Calu3 (cell line): ENCODE results near the gene RYR1. TPM values are rescaled to one million over a fixed set of nuclear protein-coding genes. Genes with fewer than 3 reads are reported as not detected.
"Not testable (repeated sequence)": the region's sequence is repeated elsewhere in the genome, so short reads cannot be mapped to it uniquely, and the experiment has no call there.

Experiments used
- BruUV-seq: library from RNA; stranded (reverse); fragments of 400-500 nt; replicated peaks from 2 replicates; lab custom pipeline; 2021; lab: Mats Ljungman, UMichigan
- CTCF ChIA-PET: fragments of 300-600 bp; sonication (Branson Sonifier 250); formaldehyde crosslinking; loops from one replicate; lab custom pipeline; 2022; ENCODE audit warnings: antibody characterized with exemption; lab: Charles Lee
- DNase-seq: peaks from one replicate; pipeline ENCODE4 v3.0.0; 2022
- H3K27ac Mint-ChIP-seq: one replicate; pipeline ENCODE4 v1.8.0; 2022; ENCODE audit warnings: mixed read lengths; ENCODE audit not compliant: unreplicated experiment
- H3K27me3 Mint-ChIP-seq: one replicate; pipeline ENCODE4 v1.8.0; 2022; ENCODE audit warnings: mixed read lengths; ENCODE audit not compliant: unreplicated experiment
- H3K36me3 Mint-ChIP-seq: one replicate; pipeline ENCODE4 v1.8.0; 2022; ENCODE audit warnings: mild to moderate bottlenecking, moderate library complexity, mixed read lengths; ENCODE audit not compliant: insufficient read depth, unreplicated experiment
- H3K4me1 Mint-ChIP-seq: one replicate; pipeline ENCODE4 v1.8.0; 2022; ENCODE audit warnings: mild to moderate bottlenecking, low read depth, mixed read lengths; ENCODE audit not compliant: unreplicated experiment
- H3K4me3 Mint-ChIP-seq: one replicate; pipeline ENCODE4 v1.8.0; 2022; ENCODE audit warnings: mild to moderate bottlenecking, low read depth, moderate library complexity, mixed read lengths; ENCODE audit not compliant: unreplicated experiment
- H3K9me3 Mint-ChIP-seq: one replicate; pipeline ENCODE4 v1.8.0; 2022; ENCODE audit warnings: low read depth, mixed read lengths; ENCODE audit not compliant: unreplicated experiment
- intact Hi-C: fragments of 100-400 bp; cut with micrococcal nuclease; formaldehyde crosslinking; loops from one replicate; pipeline ENCODE4 v1.10.0; 2022; ENCODE audit not compliant: unreplicated experiment
- total RNA-seq: library from RNA; stranded (reverse); gene quantifications from 2 replicates; pipeline ENCODE4 v1.2.3, GENCODE V29; 2022
- TF ChIP-seq, protein P1 (sequence below): fragments of 200-600 bp; IDR thresholded peaks from one replicate; pipeline ENCODE4 v1.8.0; 2022; ENCODE audit warnings: antibody characterized with exemption; ENCODE audit not compliant: unreplicated experiment

RYR1 gene
- total RNA-seq, 1 experiment from 2014 or later = 1.4 TPM

- no peak for DNase-seq
- peaks cover 86% of the 10 kb centered on the region for H3K27me3 Mint-ChIP-seq
- H3K9me3 Mint-ChIP-seq = no peaks in the 10 kb centered on the region
- BruUV-seq = no TSS peak
- TF ChIP-seq, protein P1, sequence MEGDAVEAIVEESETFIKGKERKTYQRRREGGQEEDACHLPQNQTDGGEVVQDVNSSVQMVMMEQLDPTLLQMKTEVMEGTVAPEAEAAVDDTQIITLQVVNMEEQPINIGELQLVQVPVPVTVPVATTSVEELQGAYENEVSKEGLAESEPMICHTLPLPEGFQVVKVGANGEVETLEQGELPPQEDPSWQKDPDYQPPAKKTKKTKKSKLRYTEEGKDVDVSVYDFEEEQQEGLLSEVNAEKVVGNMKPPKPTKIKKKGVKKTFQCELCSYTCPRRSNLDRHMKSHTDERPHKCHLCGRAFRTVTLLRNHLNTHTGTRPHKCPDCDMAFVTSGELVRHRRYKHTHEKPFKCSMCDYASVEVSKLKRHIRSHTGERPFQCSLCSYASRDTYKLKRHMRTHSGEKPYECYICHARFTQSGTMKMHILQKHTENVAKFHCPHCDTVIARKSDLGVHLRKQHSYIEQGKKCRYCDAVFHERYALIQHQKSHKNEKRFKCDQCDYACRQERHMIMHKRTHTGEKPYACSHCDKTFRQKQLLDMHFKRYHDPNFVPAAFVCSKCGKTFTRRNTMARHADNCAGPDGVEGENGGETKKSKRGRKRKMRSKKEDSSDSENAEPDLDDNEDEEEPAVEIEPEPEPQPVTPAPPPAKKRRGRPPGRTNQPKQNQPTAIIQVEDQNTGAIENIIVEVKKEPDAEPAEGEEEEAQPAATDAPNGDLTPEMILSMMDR = no peak
- peaks cover 8% of the 10 kb centered on the region for H3K4me1 Mint-ChIP-seq
- H3K4me3 Mint-ChIP-seq = no peak overlapping the region
- H3K36me3 Mint-ChIP-seq = no peaks in the 10 kb centered on the region
- intact Hi-C loops = no loop called here
- no peak overlapping the region for H3K27ac Mint-ChIP-seq
- CTCF ChIA-PET = no interaction called here
Measured at GRCh38 chr19:38508507-38508906, 75.0 kb downstream of the RYR1 start.

GRCh38 chr19:38509027-38509426 lies 75.5 kb downstream of the RYR1 start:
- CTCF ChIA-PET = interaction anchor here (0.7 kb wide), 1 partner anchor 9 kb away, joined by 7 read pairs; no protein-coding TSS in a partner anchor
- no TSS peak for BruUV-seq
- no peaks in the 10 kb centered on the region for H3K36me3 Mint-ChIP-seq
- intact Hi-C loops = no loop called here
- DNase-seq = no peak
- peaks cover 8% of the 10 kb centered on the region for H3K4me1 Mint-ChIP-seq
- no peak overlapping the region for H3K27ac Mint-ChIP-seq
- no peaks in the 10 kb centered on the region for H3K9me3 Mint-ChIP-seq
- H3K4me3 Mint-ChIP-seq = no peak overlapping the region
- peaks cover 81% of the 10 kb centered on the region for H3K27me3 Mint-ChIP-seq
- TF ChIP-seq, protein P1 = no peak

- CTCF ChIA-PET = interaction anchor here (0.7 to 1.7 kb wide), 2 partner anchors 9 to 123 kb away, joined by 4 read pairs; no protein-coding TSS in a partner anchor
- TF ChIP-seq, protein P1 = no peak
- H3K27ac Mint-ChIP-seq = no peak overlapping the region
- intact Hi-C loops = no loop called here
- H3K4me3 Mint-ChIP-seq = no peak overlapping the region
- no peaks in the 10 kb centered on the region for H3K36me3 Mint-ChIP-seq
- peaks cover 8% of the 10 kb centered on the region for H3K4me1 Mint-ChIP-seq
- peaks cover 59% of the 10 kb centered on the region for H3K27me3 Mint-ChIP-seq
- no TSS peak for BruUV-seq
- no peaks in the 10 kb centered on the region for H3K9me3 Mint-ChIP-seq
- no peak for DNase-seq
Measured at GRCh38 chr19:38511074-38511708, 77.7 kb downstream of the RYR1 start.

DNA sequence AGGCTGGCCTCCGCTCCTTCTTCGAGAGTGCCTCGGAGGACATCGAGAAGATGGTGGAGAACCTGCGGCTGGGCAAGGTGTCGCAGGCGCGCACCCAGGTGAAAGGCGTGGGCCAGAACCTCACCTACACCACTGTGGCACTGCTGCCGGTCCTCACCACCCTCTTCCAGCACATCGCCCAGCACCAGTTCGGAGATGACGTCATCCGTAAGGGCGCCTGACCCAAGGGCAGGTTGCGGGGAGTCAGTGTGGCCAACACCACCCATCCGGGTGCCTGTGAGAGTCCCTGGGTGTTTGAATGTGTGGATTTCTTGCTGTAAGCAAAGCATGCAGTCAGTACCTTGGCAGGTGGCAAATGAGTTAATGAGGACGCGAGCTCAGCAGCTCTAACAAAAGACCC lies 78.8 kb downstream of the RYR1 start:
- CTCF ChIA-PET = interaction anchor here (0.6 to 1.7 kb wide), 3 partner anchors 122 to 724 kb away, joined by 4 to 6 read pairs (median 4); no protein-coding TSS in a partner anchor
- Mint-ChIP-seq H3K9me3 (no peaks in the 10 kb centered on the region), H3K27ac (no peak overlapping the region), H3K4me3 (no peak overlapping the region), H3K36me3 (no peaks in the 10 kb centered on the region), H3K4me1 (peaks cover 8% of the 10 kb centered on the region), H3K27me3 (peaks cover 58% of the 10 kb centered on the region)
- no peak for DNase-seq
- BruUV-seq = no TSS peak
- intact Hi-C loops = no loop called here
- TF ChIP-seq, protein P1 = no peak

GRCh38 chr19:38513156-38513555 lies 79.7 kb downstream of the RYR1 start:
- H3K27me3 Mint-ChIP-seq = peaks cover 52% of the 10 kb centered on the region
- BruUV-seq, H3K4me1 Mint-ChIP-seq, H3K4me3 Mint-ChIP-seq, H3K36me3 Mint-ChIP-seq, CTCF ChIA-PET, H3K9me3 Mint-ChIP-seq, intact Hi-C loops, H3K27ac Mint-ChIP-seq, DNase-seq: not testable (repeated sequence)
